GM12878 (cell line): ENCODE results near the gene CREB5. TPM values are rescaled to one million over a fixed set of nuclear protein-coding genes. Genes with fewer than 3 reads are reported as not detected.

Experiments used
- CHD2 ChIP-seq: IDR thresholded peaks from 2 replicates; pipeline ENCODE4 v1.6.1; 2011; ENCODE audit warnings: low read depth, low read length, improper control_type of control experiment, borderline replicate concordance
- ESRRA ChIP-seq: IDR thresholded peaks from 2 replicates; pipeline ENCODE4 v1.6.1; 2012; ENCODE audit warnings: mild to moderate bottlenecking, low read length, improper control_type of control experiment
- HDAC6 ChIP-seq: fragments of 200-600 bp; sonication (generic); IDR thresholded peaks from one replicate; pipeline ENCODE4 v1.8.0; 2017; ENCODE audit warnings: antibody characterized with exemption; ENCODE audit not compliant: unreplicated experiment
- IKZF2 ChIP-seq, 2 experiments: fragments of 450-650 bp; IDR thresholded peaks; 2 replicates each; pipeline ENCODE4 v1.6.1; 2017; ENCODE audit warnings: mild to moderate bottlenecking in 2 of 2, moderate library complexity in 2 of 2
- JUNB ChIP-seq: IDR thresholded peaks from 2 replicates; pipeline ENCODE4 v1.6.1; 2016; ENCODE audit warnings: antibody characterized with exemption, mild to moderate bottlenecking
- JUND ChIP-seq: IDR thresholded peaks from 2 replicates; pipeline ENCODE4 v1.6.1; 2012; ENCODE audit warnings: low read depth, mild to moderate bottlenecking, low read length, improper control_type of control experiment, moderate library complexity
- KAT2A ChIP-seq: conservative IDR thresholded peaks from 2 replicates; pipeline ENCODE4 v1.6.1; 2011; ENCODE audit warnings: low read depth, low read length; ENCODE audit not compliant: control insufficient read depth
- LARP7 ChIP-seq: fragments of 450-650 bp; IDR thresholded peaks from 2 replicates; pipeline ENCODE4 v1.6.1; 2017; ENCODE audit warnings: mild to moderate bottlenecking
- NBN ChIP-seq: fragments of 450-650 bp; IDR thresholded peaks from 2 replicates; pipeline ENCODE4 v1.6.1; 2016
- NRF1 ChIP-seq: conservative IDR thresholded peaks from 2 replicates; pipeline ENCODE4 v1.6.1; 2011; ENCODE audit warnings: mild to moderate bottlenecking, low read depth, low read length, improper control_type of control experiment
- PML ChIP-seq: IDR thresholded peaks from 2 replicates; pipeline ENCODE4 v1.6.1; 2012; ENCODE audit warnings: low read length, inconsistent platforms
- RAD51 ChIP-seq: fragments of 450-650 bp; IDR thresholded peaks from 2 replicates; pipeline ENCODE4 v1.6.1; 2016; ENCODE audit warnings: moderate library complexity, mild to moderate bottlenecking, inconsistent platforms
- RFX5 ChIP-seq: IDR thresholded peaks from 2 replicates; pipeline ENCODE4 v1.6.1; 2011; ENCODE audit warnings: low read depth, low read length, improper control_type of control experiment
- SMAD5 ChIP-seq: IDR thresholded peaks from 2 replicates; pipeline ENCODE4 v1.6.1; 2016; ENCODE audit warnings: antibody characterized with exemption, low read depth
- SMC3 ChIP-seq: IDR thresholded peaks from 2 replicates; pipeline ENCODE4 v1.6.1; 2011; ENCODE audit warnings: low read length, improper control_type of control experiment, borderline replicate concordance
- TCF12 ChIP-seq: IDR thresholded peaks from 2 replicates; pipeline ENCODE4 v1.6.1; 2011; ENCODE audit warnings: low read depth, mild to moderate bottlenecking, low read length
- polyA plus RNA-seq, 11 experiments: library from polyadenylated mRNA; depleted of rRNA in 4 of 11; unstranded in 6 of 11; stranded (reverse) in 5 of 11; fragments of >200 nt; fragmentation: Nextera tagmentation in 4 of 11; fragmentation: Illumina TruSeq in 1 of 11; extraction: Ambion mirVana in 4 of 11; extraction: Trizol in 1 of 11; gene quantifications; 1 replicate in 1 of 11; 2 replicates in 10 of 11; pipeline versions ENCODE4 v1.2.1 to v1.2.3, GENCODE V29; 2011 to 2016; ENCODE audit warnings: inconsistent platforms in 2 of 11, missing spikeins in 2 of 11, low read depth in 1 of 11
- total RNA-seq, 4 experiments: library from RNA; depleted of rRNA in 3 of 4; stranded (reverse); fragments of >200 nt in 3 of 4; fragmentation: Illumina TruSeq in 1 of 4; extraction: Trizol in 1 of 4; gene quantifications; 2 replicates each; pipeline versions ENCODE4 v1.2.1 to v1.2.3, GENCODE V29; 2013 to 2021
- TF ChIP-seq, protein P1 (sequence below): fragments of 450-650 bp; IDR thresholded peaks from 2 replicates; pipeline ENCODE4 v1.6.1; 2017; ENCODE audit warnings: borderline replicate concordance
- TF ChIP-seq, protein P2 (sequence below): fragments of 450-650 bp; IDR thresholded peaks from 2 replicates; pipeline ENCODE4 v1.6.1; 2017; ENCODE audit warnings: mild to moderate bottlenecking, low read depth, inconsistent platforms; ENCODE audit not compliant: poor library complexity, severe bottlenecking
- TF ChIP-seq, protein P3 (sequence below): IDR thresholded peaks from 2 replicates; pipeline ENCODE4 v1.6.1; 2012; ENCODE audit warnings: low read depth, low read length, improper control_type of control experiment
- TF ChIP-seq, protein P4 (sequence below): fragments of 450-650 bp; IDR thresholded peaks from 2 replicates; pipeline ENCODE4 v1.6.1; 2016; ENCODE audit warnings: mild to moderate bottlenecking
- TF ChIP-seq, protein P5 (sequence below): fragments of 450-650 bp; IDR thresholded peaks from 2 replicates; pipeline ENCODE4 v1.6.1; 2017; ENCODE audit warnings: low read depth, mild to moderate bottlenecking, moderate library complexity
- TF ChIP-seq, protein P6 (sequence below): IDR thresholded peaks from 2 replicates; pipeline ENCODE4 v1.6.1; 2011; ENCODE audit warnings: low read depth, low read length, improper control_type of control experiment, borderline replicate concordance

Gene CREB5
- total and polyA plus RNA-seq, 10 of the 15 experiments (the other 5 are each of a cell fraction or from before 2014, with no cell fraction given) = 12.9 to 74.1 (median 53.0) TPM

DNA sequence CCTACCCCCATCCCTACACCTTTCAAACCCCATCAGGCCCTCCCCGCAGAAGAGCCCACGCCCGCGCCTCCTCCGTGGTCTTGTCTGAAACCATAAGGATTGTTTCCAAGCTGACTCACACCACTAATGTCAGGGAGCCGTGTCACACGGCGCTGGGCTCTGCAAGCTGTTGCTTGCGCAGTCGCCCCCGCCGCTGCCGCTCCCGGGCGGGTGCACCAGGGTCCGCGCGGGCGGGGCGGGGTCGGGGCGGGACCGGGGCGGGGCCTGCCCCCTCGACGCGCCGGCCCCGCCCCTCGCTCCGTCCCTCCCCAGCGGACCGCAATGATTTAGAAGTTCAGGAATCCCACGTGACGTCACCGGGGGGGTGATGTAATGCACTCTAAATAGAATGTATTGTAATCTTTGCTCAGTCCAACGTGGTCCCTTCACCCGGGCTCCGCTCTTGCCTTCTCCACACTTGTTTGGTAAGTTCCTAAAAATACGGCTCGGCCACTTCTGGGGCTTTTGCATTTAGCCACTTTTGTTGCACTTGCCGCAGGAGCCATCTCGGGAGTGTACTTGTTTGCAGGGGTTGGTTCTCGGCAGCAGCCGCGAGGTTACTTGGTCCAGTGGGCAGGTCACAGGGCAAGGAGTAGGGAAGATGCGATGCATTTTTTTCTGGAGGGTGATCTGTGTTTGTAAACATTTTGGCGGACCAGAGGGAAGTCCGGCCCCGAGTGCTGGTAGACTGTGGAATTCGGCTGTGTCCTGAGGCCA lies 3.2 kb upstream of the CREB5 start (continued):
- TF ChIP-seq, protein P1, sequence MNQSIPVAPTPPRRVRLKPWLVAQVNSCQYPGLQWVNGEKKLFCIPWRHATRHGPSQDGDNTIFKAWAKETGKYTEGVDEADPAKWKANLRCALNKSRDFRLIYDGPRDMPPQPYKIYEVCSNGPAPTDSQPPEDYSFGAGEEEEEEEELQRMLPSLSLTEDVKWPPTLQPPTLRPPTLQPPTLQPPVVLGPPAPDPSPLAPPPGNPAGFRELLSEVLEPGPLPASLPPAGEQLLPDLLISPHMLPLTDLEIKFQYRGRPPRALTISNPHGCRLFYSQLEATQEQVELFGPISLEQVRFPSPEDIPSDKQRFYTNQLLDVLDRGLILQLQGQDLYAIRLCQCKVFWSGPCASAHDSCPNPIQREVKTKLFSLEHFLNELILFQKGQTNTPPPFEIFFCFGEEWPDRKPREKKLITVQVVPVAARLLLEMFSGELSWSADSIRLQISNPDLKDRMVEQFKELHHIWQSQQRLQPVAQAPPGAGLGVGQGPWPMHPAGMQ = no peak
- TF ChIP-seq IKZF2 (IDR thresholded peaks at IDR 0.05) (peak in 1 of 2 experiments; percentile 33; a peak in 1 of 4 replicates), NRF1 (no peak), NBN (peak; percentile 79; the same call in 1 of the 2 replicates), RFX5 (no peak), LARP7 (peak; percentile 65; the same call in 1 of the 2 replicates), JUND (peak; percentile 83), JUNB (peak; percentile 72), HDAC6 (no peak), SMC3 (0 out of 2 replicates have a peak, but pooled peaks have one; percentile 8), ESRRA (no peak), KAT2A (no peak), TCF12 (0 out of 2 replicates have a peak, but pooled peaks have one; percentile 6), RAD51 (peak; percentile 63), CHD2 (no peak), PML (0 out of 2 replicates have a peak, but pooled peaks have one; percentile 48), SMAD5 (peak; percentile 44; the same call in 1 of the 2 replicates)
- TF ChIP-seq, protein P2, sequence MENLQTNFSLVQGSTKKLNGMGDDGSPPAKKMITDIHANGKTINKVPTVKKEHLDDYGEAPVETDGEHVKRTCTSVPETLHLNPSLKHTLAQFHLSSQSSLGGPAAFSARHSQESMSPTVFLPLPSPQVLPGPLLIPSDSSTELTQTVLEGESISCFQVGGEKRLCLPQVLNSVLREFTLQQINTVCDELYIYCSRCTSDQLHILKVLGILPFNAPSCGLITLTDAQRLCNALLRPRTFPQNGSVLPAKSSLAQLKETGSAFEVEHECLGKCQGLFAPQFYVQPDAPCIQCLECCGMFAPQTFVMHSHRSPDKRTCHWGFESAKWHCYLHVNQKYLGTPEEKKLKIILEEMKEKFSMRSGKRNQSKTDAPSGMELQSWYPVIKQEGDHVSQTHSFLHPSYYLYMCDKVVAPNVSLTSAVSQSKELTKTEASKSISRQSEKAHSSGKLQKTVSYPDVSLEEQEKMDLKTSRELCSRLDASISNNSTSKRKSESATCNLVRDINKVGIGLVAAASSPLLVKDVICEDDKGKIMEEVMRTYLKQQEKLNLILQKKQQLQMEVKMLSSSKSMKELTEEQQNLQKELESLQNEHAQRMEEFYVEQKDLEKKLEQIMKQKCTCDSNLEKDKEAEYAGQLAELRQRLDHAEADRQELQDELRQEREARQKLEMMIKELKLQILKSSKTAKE = peak; percentile 36
- TF ChIP-seq, protein P3, sequence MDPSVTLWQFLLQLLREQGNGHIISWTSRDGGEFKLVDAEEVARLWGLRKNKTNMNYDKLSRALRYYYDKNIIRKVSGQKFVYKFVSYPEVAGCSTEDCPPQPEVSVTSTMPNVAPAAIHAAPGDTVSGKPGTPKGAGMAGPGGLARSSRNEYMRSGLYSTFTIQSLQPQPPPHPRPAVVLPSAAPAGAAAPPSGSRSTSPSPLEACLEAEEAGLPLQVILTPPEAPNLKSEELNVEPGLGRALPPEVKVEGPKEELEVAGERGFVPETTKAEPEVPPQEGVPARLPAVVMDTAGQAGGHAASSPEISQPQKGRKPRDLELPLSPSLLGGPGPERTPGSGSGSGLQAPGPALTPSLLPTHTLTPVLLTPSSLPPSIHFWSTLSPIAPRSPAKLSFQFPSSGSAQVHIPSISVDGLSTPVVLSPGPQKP = no peak
- TF ChIP-seq, protein P4, sequence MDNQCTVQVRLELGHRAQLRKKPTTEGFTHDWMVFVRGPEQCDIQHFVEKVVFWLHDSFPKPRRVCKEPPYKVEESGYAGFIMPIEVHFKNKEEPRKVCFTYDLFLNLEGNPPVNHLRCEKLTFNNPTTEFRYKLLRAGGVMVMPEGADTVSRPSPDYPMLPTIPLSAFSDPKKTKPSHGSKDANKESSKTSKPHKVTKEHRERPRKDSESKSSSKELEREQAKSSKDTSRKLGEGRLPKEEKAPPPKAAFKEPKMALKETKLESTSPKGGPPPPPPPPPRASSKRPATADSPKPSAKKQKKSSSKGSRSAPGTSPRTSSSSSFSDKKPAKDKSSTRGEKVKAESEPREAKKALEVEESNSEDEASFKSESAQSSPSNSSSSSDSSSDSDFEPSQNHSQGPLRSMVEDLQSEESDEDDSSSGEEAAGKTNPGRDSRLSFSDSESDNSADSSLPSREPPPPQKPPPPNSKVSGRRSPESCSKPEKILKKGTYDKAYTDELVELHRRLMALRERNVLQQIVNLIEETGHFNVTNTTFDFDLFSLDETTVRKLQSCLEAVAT = peak; percentile 75
- TF ChIP-seq, protein P5, sequence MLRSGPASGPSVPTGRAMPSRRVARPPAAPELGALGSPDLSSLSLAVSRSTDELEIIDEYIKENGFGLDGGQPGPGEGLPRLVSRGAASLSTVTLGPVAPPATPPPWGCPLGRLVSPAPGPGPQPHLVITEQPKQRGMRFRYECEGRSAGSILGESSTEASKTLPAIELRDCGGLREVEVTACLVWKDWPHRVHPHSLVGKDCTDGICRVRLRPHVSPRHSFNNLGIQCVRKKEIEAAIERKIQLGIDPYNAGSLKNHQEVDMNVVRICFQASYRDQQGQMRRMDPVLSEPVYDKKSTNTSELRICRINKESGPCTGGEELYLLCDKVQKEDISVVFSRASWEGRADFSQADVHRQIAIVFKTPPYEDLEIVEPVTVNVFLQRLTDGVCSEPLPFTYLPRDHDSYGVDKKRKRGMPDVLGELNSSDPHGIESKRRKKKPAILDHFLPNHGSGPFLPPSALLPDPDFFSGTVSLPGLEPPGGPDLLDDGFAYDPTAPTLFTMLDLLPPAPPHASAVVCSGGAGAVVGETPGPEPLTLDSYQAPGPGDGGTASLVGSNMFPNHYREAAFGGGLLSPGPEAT = no peak
- TF ChIP-seq, protein P6, sequence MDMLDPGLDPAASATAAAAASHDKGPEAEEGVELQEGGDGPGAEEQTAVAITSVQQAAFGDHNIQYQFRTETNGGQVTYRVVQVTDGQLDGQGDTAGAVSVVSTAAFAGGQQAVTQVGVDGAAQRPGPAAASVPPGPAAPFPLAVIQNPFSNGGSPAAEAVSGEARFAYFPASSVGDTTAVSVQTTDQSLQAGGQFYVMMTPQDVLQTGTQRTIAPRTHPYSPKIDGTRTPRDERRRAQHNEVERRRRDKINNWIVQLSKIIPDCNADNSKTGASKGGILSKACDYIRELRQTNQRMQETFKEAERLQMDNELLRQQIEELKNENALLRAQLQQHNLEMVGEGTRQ = no peak
